Peyer's patch (tissue), 4 donors: Measurements from ENCODE around the gene GLCCI1. TPM values are rescaled to one million over a fixed set of nuclear protein-coding genes. Genes with fewer than 3 reads are reported as not detected.

Source experiments
- DNase-seq, 3 donors: peaks; one replicate each; pipeline ENCODE4 v3.0.0-alpha.2; 2017 to 2019
- H3K27ac ChIP-seq, 4 donors: fragments of 200-600 bp; sonication (generic); one replicate each; pipeline ENCODE4 v1.5.1; 2016 to 2019
- H3K27me3 ChIP-seq, 2 donors: fragments of 200-600 bp; sonication (generic); one replicate each; pipeline ENCODE4 v1.5.1; 2019
- H3K36me3 ChIP-seq, 3 donors: fragments of 200-600 bp; sonication (generic); one replicate each; pipeline ENCODE4 v1.5.1; 2016 to 2019
- H3K4me1 ChIP-seq, 4 donors: fragments of 200-600 bp; sonication (generic); one replicate each; pipeline ENCODE4 v1.5.1; 2016 to 2019
- H3K4me3 ChIP-seq, 4 donors: fragments of 200-600 bp; sonication (generic); 1 replicate in 3 of 4; 2 replicates in 1 of 4; pipeline ENCODE4 v1.5.1; 2016 to 2019; ENCODE audit warnings: mild to moderate bottlenecking in 1 of 4
- H3K9me3 ChIP-seq, 4 donors: fragments of 200-600 bp; sonication (generic); one replicate each; pipeline ENCODE4 v1.5.1; 2016 to 2019; ENCODE audit warnings: mild to moderate bottlenecking in 1 of 4
- CTCF ChIP-seq, 6 experiments: fragments of 450-650 bp in 4 of 6; fragments of 200-600 bp in 2 of 6; sonication (generic) in 1 of 6; IDR thresholded peaks; one replicate each; pipeline ENCODE4 v1.5.1; 2017 to 2019; ENCODE audit warnings: antibody characterized with exemption in 6 of 6, mild to moderate bottlenecking in 3 of 6, moderate library complexity in 1 of 6
- POLR2A ChIP-seq, 2 donors: fragments of 450-650 bp; IDR thresholded peaks; one replicate each; pipeline ENCODE4 v1.5.1; 2017; ENCODE audit warnings: antibody characterized with exemption in 2 of 2, mild to moderate bottlenecking in 2 of 2, moderate library complexity in 2 of 2
- total RNA-seq, 4 donors: library from RNA; depleted of rRNA; stranded (reverse); fragments of >200 nt; gene quantifications; one replicate each; pipeline ENCODE4 v1.1.0, GENCODE V29; 2016

GLCCI1 gene
- total RNA-seq, 4 donors from 2014 or later: 5.1 to 33.8 (median 7.9) TPM

- Histone ChIP-seq H3K4me3 (no peak overlapping the region), H3K36me3 (peaks cover 0 to under 1% (median 0%) of the 10 kb centered on the region in 3 donors), H3K9me3 (no peaks in the 10 kb centered on the region), H3K27me3 (no peaks in the 10 kb centered on the region), H3K4me1 (no peaks in the 10 kb centered on the region), H3K27ac (no peak overlapping the region)
- TF ChIP-seq CTCF (IDR thresholded peaks at IDR 0.05): no peak
- TF ChIP-seq POLR2A (IDR thresholded peaks at IDR 0.05): no peak
- DNase-seq: no peak
Observed at GRCh38 chr7:8000315-8000941, 31.8 kb downstream of the GLCCI1 start.

GRCh38 chr7:8003077-8003476 is 34.5 kb downstream of the GLCCI1 start:
- H3K36me3 ChIP-seq: peaks cover 0 to 9% (median 0%) of the 10 kb centered on the region in 3 donors
- H3K9me3 ChIP-seq: no peaks in the 10 kb centered on the region
- no peak for DNase-seq
- no peaks in the 10 kb centered on the region for H3K27me3 ChIP-seq
- no peak overlapping the region for H3K4me3 ChIP-seq
- H3K4me1 ChIP-seq: no peaks in the 10 kb centered on the region
- no peak for TF ChIP-seq POLR2A (IDR thresholded peaks at IDR 0.05)
- no peak for TF ChIP-seq CTCF (IDR thresholded peaks at IDR 0.05)
- H3K27ac ChIP-seq: no peak overlapping the region

GRCh38 chr7:8005279-8005678 is 36.7 kb downstream of the GLCCI1 start:
- Histone ChIP-seq H3K4me1 (no peaks in the 10 kb centered on the region), H3K27ac (no peak overlapping the region), H3K27me3 (no peaks in the 10 kb centered on the region), H3K9me3 (no peaks in the 10 kb centered on the region), H3K4me3 (no peak overlapping the region), H3K36me3 (peaks cover 0 to 12% (median 0%) of the 10 kb centered on the region in 3 donors)
- TF ChIP-seq POLR2A (IDR thresholded peaks at IDR 0.05): no peak
- no peak for TF ChIP-seq CTCF (IDR thresholded peaks at IDR 0.05)
- DNase-seq: no peak

- DNase-seq: no peak
- no peaks in the 10 kb centered on the region for H3K36me3 ChIP-seq
- no peak for TF ChIP-seq CTCF (IDR thresholded peaks at IDR 0.05)
- no peaks in the 10 kb centered on the region for H3K27me3 ChIP-seq
- no peaks in the 10 kb centered on the region for H3K4me1 ChIP-seq
- H3K9me3 ChIP-seq: no peaks in the 10 kb centered on the region
- H3K27ac ChIP-seq: no peak overlapping the region
- no peak overlapping the region for H3K4me3 ChIP-seq
Observed at GRCh38 chr7:8014399-8014798, 45.8 kb downstream of the GLCCI1 start.

GRCh38 chr7:8015100-8015745 is 46.6 kb downstream of the GLCCI1 start:
- no peaks in the 10 kb centered on the region for H3K4me1 ChIP-seq
- H3K27me3 ChIP-seq: no peaks in the 10 kb centered on the region
- no peak for DNase-seq
- H3K27ac ChIP-seq: no peak overlapping the region
- H3K36me3 ChIP-seq: no peaks in the 10 kb centered on the region
- H3K4me3 ChIP-seq: no peak overlapping the region
- no peak for TF ChIP-seq CTCF (IDR thresholded peaks at IDR 0.05)
- no peak for TF ChIP-seq POLR2A (IDR thresholded peaks at IDR 0.05)
- H3K9me3 ChIP-seq: no peaks in the 10 kb centered on the region
